ENCODE results near the gene TFE3.

The TFE3 gene

GRCh38 chrX:49043987-49044281 lies 777 bp upstream of the TFE3 start:
- ChIA-PET CTCF (interaction anchor here (0.7 to 2.6 kb wide), 8 partner anchors 9 to 85 kb away, joined by 3 to 9 read pairs (median 3); partner anchors contain the start of gene KCND1), POLR2A (interaction anchor here (1.0 kb wide), 1 partner anchor 105 kb away, joined by 6 read pairs; no protein-coding TSS in a partner anchor)
- peak overlapping the region in 1 of 2 experiments; percentile 43 for H3K27ac ChIP-seq (ENCODE audit: insufficient read depth in 1 of 2, low read depth in 1 of 2, low read length in 2 of 2, poor library complexity in 1 of 2, severe bottlenecking in 2 of 2)

GRCh38 chrX:49042581-49043219 lies 457 bp downstream of the TFE3 start:
- no peaks in the 10 kb centered on the region for H3K27me3 ChIP-seq (replicated peaks in 2 of 5; ENCODE audit: control insufficient read depth in 4 of 5, insufficient read depth in 5 of 5, low read length in 4 of 5)
- DNase-seq: no peak
- peaks cover 6 to 44% (median 36%) of the 10 kb centered on the region in 4 experiments for H3K4me1 ChIP-seq (ENCODE audit: control extremely low read depth in 1 of 4, control insufficient read depth in 4 of 4, insufficient read depth in 4 of 4, low read length in 3 of 4)
- ChIA-PET POLR2A (interaction anchor here (0.7 to 1.4 kb wide), 4 partner anchors 40 to 107 kb away, joined by 3 to 4 read pairs (median 4); partner anchors contain the start of gene GRIPAP1), CTCF (interaction anchor here (0.8 to 1.6 kb wide), 4 partner anchors 14 to 71 kb away, joined by 3 to 4 read pairs (median 4); partner anchors contain the start of gene KCND1)
- WGBS (ENCODE audit: insufficient coverage): 47% methylated on average over 22 of the region's 29 CpGs
- peak overlapping the region; percentile 68 to 84 (median 76) for H3K4me3 ChIP-seq (ENCODE audit: control insufficient read depth in 1 of 7, extremely low read depth in 1 of 7, insufficient read depth in 4 of 7, low read depth in 2 of 7, low read length in 6 of 7)
- peaks cover 0 to 18% (median 8%) of the 10 kb centered on the region in 4 experiments for H3K36me3 ChIP-seq (ENCODE audit: control insufficient read depth in 4 of 4, insufficient read depth in 4 of 4, low read length in 3 of 4)
- peak overlapping the region; percentile 65 to 90 for H3K27ac ChIP-seq (ENCODE audit: insufficient read depth in 1 of 2, low read depth in 1 of 2, low read length in 2 of 2, poor library complexity in 1 of 2, severe bottlenecking in 2 of 2)
- H3K9me3 ChIP-seq (ENCODE audit: control extremely low read depth in 1 of 5, control insufficient read depth in 4 of 5, insufficient read depth in 2 of 5, low read depth in 1 of 5, low read length in 4 of 5): no peaks in the 10 kb centered on the region

More at GRCh38 chrX:49043987-49044281, 777 bp upstream of the TFE3 start:
- Histone ChIP-seq H3K4me3 (ENCODE audit: control insufficient read depth in 1 of 7, extremely low read depth in 1 of 7, insufficient read depth in 4 of 7, low read depth in 2 of 7, low read length in 6 of 7) (peak overlapping the region in 1 of 7 experiments; percentile 43), H3K36me3 (ENCODE audit: control insufficient read depth in 4 of 4, insufficient read depth in 4 of 4, low read length in 3 of 4) (peaks cover 0 to 6% (median 2%) of the 10 kb centered on the region in 4 experiments), H3K27me3 (replicated peaks in 2 of 5; ENCODE audit: control insufficient read depth in 4 of 5, insufficient read depth in 5 of 5, low read length in 4 of 5) (no peaks in the 10 kb centered on the region), H3K9me3 (ENCODE audit: control extremely low read depth in 1 of 5, control insufficient read depth in 4 of 5, insufficient read depth in 2 of 5, low read depth in 1 of 5, low read length in 4 of 5) (no peaks in the 10 kb centered on the region), H3K4me1 (ENCODE audit: control extremely low read depth in 1 of 4, control insufficient read depth in 4 of 4, insufficient read depth in 4 of 4, low read length in 3 of 4) (peaks cover 6 to 38% (median 31%) of the 10 kb centered on the region in 4 experiments)
- DNase-seq: no peak
- 47% methylated on average over 13 of the region's 13 CpGs for WGBS (ENCODE audit: insufficient coverage)

DNA sequence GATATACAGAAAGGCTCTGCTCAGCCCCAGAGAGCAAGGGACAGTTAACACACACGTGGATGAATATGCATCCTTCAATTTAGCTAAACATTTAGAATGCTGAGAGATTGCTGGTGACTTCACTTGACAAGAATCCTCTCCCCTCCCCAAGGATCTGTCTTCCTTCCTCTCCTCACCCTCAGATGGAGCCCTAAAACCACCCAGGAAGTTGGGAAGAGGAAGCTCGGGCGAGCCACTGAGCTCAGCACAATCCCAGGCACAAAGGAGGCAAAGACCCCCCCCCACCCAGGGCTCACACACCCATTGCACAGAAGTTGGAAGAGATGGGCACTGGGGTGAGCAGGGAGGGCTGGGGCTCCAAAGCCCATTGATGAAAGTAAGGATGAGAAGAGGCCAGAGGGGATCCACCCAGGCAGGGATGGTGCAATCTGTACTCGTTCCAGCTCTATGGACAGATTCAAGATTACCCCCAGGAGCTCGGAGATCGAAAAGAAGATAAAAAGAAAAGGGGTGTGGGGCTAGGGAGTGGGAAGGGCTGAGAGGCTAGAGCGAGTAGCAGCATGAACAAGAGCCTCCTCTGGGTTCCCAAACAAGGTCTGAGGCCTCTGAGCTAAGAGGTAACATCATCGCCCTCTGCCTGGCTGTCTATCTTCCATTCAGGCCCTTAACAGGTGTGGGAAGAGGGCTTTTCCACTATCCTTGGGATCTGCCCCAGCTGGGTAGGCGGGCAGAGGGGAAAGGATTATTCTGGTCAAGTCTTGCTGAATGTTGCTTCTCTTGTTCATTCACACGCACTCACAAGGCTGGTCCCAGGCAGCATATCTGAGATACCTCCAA lies 1.2 kb downstream of the TFE3 start:
- DNase-seq: peak in 2 of 3 donors; percentile 15 to 16
- peaks cover 6 to 44% (median 36%) of the 10 kb centered on the region in 4 experiments for H3K4me1 ChIP-seq (ENCODE audit: control extremely low read depth in 1 of 4, control insufficient read depth in 4 of 4, insufficient read depth in 4 of 4, low read length in 3 of 4)
- peaks cover 0 to 19% (median 10%) of the 10 kb centered on the region in 4 experiments for H3K36me3 ChIP-seq (ENCODE audit: control insufficient read depth in 4 of 4, insufficient read depth in 4 of 4, low read length in 3 of 4)
- H3K9me3 ChIP-seq (ENCODE audit: control extremely low read depth in 1 of 5, control insufficient read depth in 4 of 5, insufficient read depth in 2 of 5, low read depth in 1 of 5, low read length in 4 of 5): no peaks in the 10 kb centered on the region
- peak overlapping the region; percentile 65 to 90 for H3K27ac ChIP-seq (ENCODE audit: insufficient read depth in 1 of 2, low read depth in 1 of 2, low read length in 2 of 2, poor library complexity in 1 of 2, severe bottlenecking in 2 of 2)
- 49% methylated on average over 6 of the region's 10 CpGs for WGBS (ENCODE audit: insufficient coverage)
- CTCF ChIA-PET: interaction anchor here (0.8 to 1.6 kb wide), 4 partner anchors 14 to 70 kb away, joined by 3 to 4 read pairs (median 4); partner anchors contain the start of gene KCND1
- H3K27me3 ChIP-seq (replicated peaks in 2 of 5; ENCODE audit: control insufficient read depth in 4 of 5, insufficient read depth in 5 of 5, low read length in 4 of 5): no peaks in the 10 kb centered on the region
- POLR2A ChIA-PET: interaction anchor here (0.9 to 1.4 kb wide), 2 partner anchors 40 to 59 kb away, joined by 3 to 4 read pairs; partner anchors contain the start of gene GRIPAP1
- peak overlapping the region; percentile 68 to 84 (median 76) for H3K4me3 ChIP-seq (ENCODE audit: control insufficient read depth in 1 of 7, extremely low read depth in 1 of 7, insufficient read depth in 4 of 7, low read depth in 2 of 7, low read length in 6 of 7)

DNA sequence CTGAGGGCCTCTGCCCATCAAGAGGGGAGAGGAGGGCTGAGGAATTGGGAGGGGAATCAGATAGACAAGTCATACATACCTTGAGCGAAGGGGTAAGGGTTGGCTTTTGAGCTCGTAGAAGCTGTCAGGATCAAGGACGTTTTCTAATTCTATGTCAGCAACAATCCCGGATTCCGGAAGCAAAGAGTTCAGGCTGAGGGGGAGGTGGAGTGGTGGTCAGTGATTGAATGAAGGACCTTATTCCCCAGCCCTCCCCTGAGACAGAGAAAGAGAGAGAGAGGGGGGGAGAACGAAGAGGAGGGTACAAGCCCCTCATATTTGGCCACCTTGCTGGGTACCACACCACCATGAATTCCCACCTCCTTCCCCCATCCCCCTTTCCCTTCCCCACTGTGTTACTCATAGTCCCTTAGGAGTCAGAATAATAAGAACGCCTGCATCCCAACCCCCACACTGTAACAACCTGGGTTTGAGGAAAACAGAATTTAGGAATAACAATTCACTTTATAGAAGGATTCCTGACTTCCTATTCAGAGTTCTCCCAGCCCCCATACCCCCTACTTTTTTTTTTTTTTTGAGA lies 2.7 kb downstream of the TFE3 start:
- ChIA-PET POLR2A (interaction anchor here (0.6 to 1.5 kb wide), 4 partner anchors 9 to 387 kb away, joined by 3 to 10 read pairs (median 6); partner anchors contain the start of gene GRIPAP1), CTCF (interaction anchor here (1.4 to 1.7 kb wide), 2 partner anchors 10 to 69 kb away, joined by 4 to 6 read pairs; partner anchors contain the start of gene KCND1)
- peak overlapping the region in 4 of 7 experiments; percentile 25 to 54 (median 41) for H3K4me3 ChIP-seq (ENCODE audit: control insufficient read depth in 1 of 7, extremely low read depth in 1 of 7, insufficient read depth in 4 of 7, low read depth in 2 of 7, low read length in 6 of 7)
- WGBS (ENCODE audit: insufficient coverage): 70% methylated on average over 5 of the region's 7 CpGs
- no peaks in the 10 kb centered on the region for H3K9me3 ChIP-seq (ENCODE audit: control extremely low read depth in 1 of 5, control insufficient read depth in 4 of 5, insufficient read depth in 2 of 5, low read depth in 1 of 5, low read length in 4 of 5)
- H3K27me3 ChIP-seq (replicated peaks in 2 of 5; ENCODE audit: control insufficient read depth in 4 of 5, insufficient read depth in 5 of 5, low read length in 4 of 5): no peaks in the 10 kb centered on the region
- H3K36me3 ChIP-seq (ENCODE audit: control insufficient read depth in 4 of 4, insufficient read depth in 4 of 4, low read length in 3 of 4): peaks cover 0 to 21% (median 11%) of the 10 kb centered on the region in 4 experiments
- peak overlapping the region; percentile 29 to 56 for H3K27ac ChIP-seq (ENCODE audit: insufficient read depth in 1 of 2, low read depth in 1 of 2, low read length in 2 of 2, poor library complexity in 1 of 2, severe bottlenecking in 2 of 2)
- peaks cover 6 to 44% (median 36%) of the 10 kb centered on the region in 4 experiments for H3K4me1 ChIP-seq (ENCODE audit: control extremely low read depth in 1 of 4, control insufficient read depth in 4 of 4, insufficient read depth in 4 of 4, low read length in 3 of 4)
- DNase-seq: no peak

DNA sequence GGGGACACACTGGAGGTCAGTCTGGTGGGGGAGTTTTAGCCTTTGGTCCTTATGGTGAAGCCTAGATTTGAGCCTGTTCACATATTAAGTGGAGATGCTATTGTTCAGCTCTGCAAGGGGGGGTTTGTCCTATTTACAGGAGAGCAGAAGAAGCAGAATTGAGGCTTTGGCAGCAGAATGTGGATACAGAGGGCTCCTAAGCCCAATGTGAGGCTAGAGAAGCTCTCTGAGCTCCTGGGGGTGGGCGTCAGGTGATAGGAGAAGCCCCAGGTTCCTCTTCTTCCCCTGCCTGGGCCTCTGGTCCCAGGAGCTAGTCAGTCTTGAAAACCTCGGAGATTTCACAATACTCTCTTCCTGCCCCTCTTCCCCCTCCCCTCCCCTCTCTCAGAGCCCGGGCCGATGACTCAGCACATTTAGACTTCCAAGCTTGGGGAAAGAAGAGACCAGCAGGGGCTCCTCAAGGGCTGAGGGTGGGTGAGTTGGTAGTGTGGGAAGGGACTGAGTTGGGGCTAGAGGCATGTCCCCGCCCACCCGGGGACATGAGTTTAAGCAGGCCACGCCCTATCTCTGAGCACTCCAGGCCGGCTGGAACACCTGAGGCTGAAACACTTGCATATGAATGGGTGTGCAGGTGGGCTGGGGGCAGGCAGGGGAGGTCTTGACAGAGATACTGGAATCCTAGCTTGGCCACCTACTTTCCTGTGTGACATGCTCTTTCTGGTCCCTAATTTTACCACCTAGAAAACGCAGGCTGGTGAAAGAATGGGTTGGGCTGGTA lies 3.4 kb downstream of the TFE3 start:
- POLR2A ChIA-PET: interaction anchor here (0.6 to 1.5 kb wide), 4 partner anchors 9 to 386 kb away, joined by 3 to 10 read pairs (median 6); partner anchors contain the start of gene GRIPAP1
- Histone ChIP-seq H3K36me3 (ENCODE audit: control insufficient read depth in 4 of 4, insufficient read depth in 4 of 4, low read length in 3 of 4) (peaks cover 0 to 23% (median 11%) of the 10 kb centered on the region in 4 experiments), H3K9me3 (ENCODE audit: control extremely low read depth in 1 of 5, control insufficient read depth in 4 of 5, insufficient read depth in 2 of 5, low read depth in 1 of 5, low read length in 4 of 5) (no peaks in the 10 kb centered on the region), H3K27me3 (replicated peaks in 2 of 5; ENCODE audit: control insufficient read depth in 4 of 5, insufficient read depth in 5 of 5, low read length in 4 of 5) (no peaks in the 10 kb centered on the region), H3K4me3 (ENCODE audit: control insufficient read depth in 1 of 7, extremely low read depth in 1 of 7, insufficient read depth in 4 of 7, low read depth in 2 of 7, low read length in 6 of 7) (peak overlapping the region in 5 of 7 experiments; percentile 10 to 54 (median 34)), H3K27ac (ENCODE audit: insufficient read depth in 1 of 2, low read depth in 1 of 2, low read length in 2 of 2, poor library complexity in 1 of 2, severe bottlenecking in 2 of 2) (peak overlapping the region; percentile 29 to 79), H3K4me1 (ENCODE audit: control extremely low read depth in 1 of 4, control insufficient read depth in 4 of 4, insufficient read depth in 4 of 4, low read length in 3 of 4) (peaks cover 6 to 44% (median 36%) of the 10 kb centered on the region in 4 experiments)
- CTCF ChIA-PET: interaction anchor here (0.8 to 1.7 kb wide), 6 partner anchors 9 to 81 kb away, joined by 3 to 6 read pairs (median 4); partner anchors contain the start of gene KCND1
- WGBS (ENCODE audit: insufficient coverage): 29% methylated on average over 5 of the region's 9 CpGs
- DNase-seq: peak; percentile 94 to 97 (median 97)
